RCC 7860 (cell line): ENCODE results near the gene ATXN1L.
A peak's percentile ranks its signal among the peaks of the same experiment; 100 is the strongest.
"Not testable (repeated sequence)": the region's sequence is repeated elsewhere in the genome, so short reads cannot be mapped to it uniquely, and the experiment has no call there.

Experiments
- DNase-seq: peaks from one replicate; pipeline ENCODE4 v3.0.0-alpha.2; 2015; ENCODE audit warnings: low spot score
- FAIRE-seq: peaks from 2 replicates; lab custom pipeline; 2012; peaks lifted over from hg19 to GRCh38; lab: Jason Lieb, UNC

The ATXN1L gene

GRCh38 chr16:71845639-71846430, at the start of gene ATXN1L:
TSS of gene ATXN1L (plus strand) at chr16:71845976. CDS start at chr16:71849741, 3,765 bp downstream.
- no peak for FAIRE-seq

GRCh38 chr16:71796501-71797097, 49.2 kb upstream of the ATXN1L start:
- FAIRE-seq (no peak), DNase-seq (no peak)

More at GRCh38 chr16:71845639-71846430, at the start of gene ATXN1L:
- peak; percentile 78 for DNase-seq

- DNase-seq (no peak), FAIRE-seq (no peak)
Measured at GRCh38 chr16:71803305-71803690, 42.5 kb upstream of the ATXN1L start.

- DNase-seq = no peak
- no peak for FAIRE-seq
Measured at GRCh38 chr16:71807905-71808592, 37.7 kb upstream of the ATXN1L start.

GRCh38 chr16:71808593-71809459, 37.0 kb upstream of the ATXN1L start, which contains the start of gene AP1G1:
TSS of gene AP1G1 (minus strand) at chr16:71808834. CDS start at chr16:71789479, 19,355 bp downstream.
- FAIRE-seq (no peak), DNase-seq (peak; percentile 93)

- FAIRE-seq, DNase-seq: not testable (repeated sequence)
Measured at GRCh38 chr16:71810155-71810530, 35.6 kb upstream of the ATXN1L start.

- DNase-seq (no peak), FAIRE-seq (no peak)
Measured at GRCh38 chr16:71811261-71811803, 34.4 kb upstream of the ATXN1L start.

GRCh38 chr16:71817155-71817500, 28.6 kb upstream of the ATXN1L start:
- FAIRE-seq, DNase-seq: not testable (repeated sequence)

GRCh38 chr16:71826533-71827017, 19.2 kb upstream of the ATXN1L start:
- DNase-seq (no peak), FAIRE-seq (no peak)

GRCh38 chr16:71830359-71830758, 15.4 kb upstream of the ATXN1L start:
- DNase-seq = no peak
- no peak for FAIRE-seq

GRCh38 chr16:71831698-71832097, 14.1 kb upstream of the ATXN1L start:
- DNase-seq, FAIRE-seq: not testable (repeated sequence)

- DNase-seq, FAIRE-seq: not testable (repeated sequence)
Measured at GRCh38 chr16:71832112-71832511, 13.7 kb upstream of the ATXN1L start.

- DNase-seq = no peak
- no peak for FAIRE-seq
Measured at GRCh38 chr16:71834291-71834690, 11.5 kb upstream of the ATXN1L start.

GRCh38 chr16:71837150-71837549, 8.6 kb upstream of the ATXN1L start:
- FAIRE-seq = no peak

GRCh38 chr16:71840052-71840451, 5.7 kb upstream of the ATXN1L start:
- FAIRE-seq (no peak), DNase-seq (no peak)

More at GRCh38 chr16:71837150-71837549, 8.6 kb upstream of the ATXN1L start:
- no peak for DNase-seq

GRCh38 chr16:71843572-71843971, 2.2 kb upstream of the ATXN1L start:
- FAIRE-seq (no peak), DNase-seq (no peak)

GRCh38 chr16:71846431-71846830, 655 bp downstream of the ATXN1L start:
- FAIRE-seq = no peak
- no peak for DNase-seq

GRCh38 chr16:71847096-71847495, 1.3 kb downstream of the ATXN1L start:
- DNase-seq = no peak

GRCh38 chr16:71848622-71849021, 2.8 kb downstream of the ATXN1L start:
- no peak for DNase-seq
- no peak for FAIRE-seq

More at GRCh38 chr16:71847096-71847495, 1.3 kb downstream of the ATXN1L start:
- FAIRE-seq = no peak

GRCh38 chr16:71851746-71852145, 6.0 kb downstream of the ATXN1L start:
- FAIRE-seq = no peak
- no peak for DNase-seq
